Stimulated activated naive CD8-positive, alpha-beta T cell treated with anti-CD3 and anti-CD28 coated beads, Interleukin-15, Interleukin-2, amounts not matched to agents 100 ng/mL and 50 ng/mL, for 24 hours (primary cell): ENCODE data around the gene WDR70.
"Not testable (repeated sequence)": the region's sequence is repeated elsewhere in the genome, so short reads cannot be mapped to it uniquely, and the experiment has no call there.

Source experiments
- H3K27ac Mint-ChIP-seq: one replicate; pipeline ENCODE4 v1.8.0; 2021; ENCODE audit warnings: mild to moderate bottlenecking, mixed read lengths
- H3K27me3 Mint-ChIP-seq: one replicate; pipeline ENCODE4 v1.8.0; 2021; ENCODE audit warnings: mixed read lengths
- H3K36me3 Mint-ChIP-seq: one replicate; pipeline ENCODE4 v1.8.0; 2021; ENCODE audit warnings: low read depth, mixed read lengths
- H3K4me1 Mint-ChIP-seq: one replicate; pipeline ENCODE4 v1.8.0; 2021; ENCODE audit warnings: low read depth, mixed read lengths
- H3K4me3 Mint-ChIP-seq: one replicate; pipeline ENCODE4 v1.8.0; 2021; ENCODE audit warnings: mild to moderate bottlenecking, mixed read lengths
- H3K9me3 Mint-ChIP-seq: one replicate; pipeline ENCODE4 v1.8.0; 2021; ENCODE audit warnings: mixed read lengths

Gene WDR70

DNA sequence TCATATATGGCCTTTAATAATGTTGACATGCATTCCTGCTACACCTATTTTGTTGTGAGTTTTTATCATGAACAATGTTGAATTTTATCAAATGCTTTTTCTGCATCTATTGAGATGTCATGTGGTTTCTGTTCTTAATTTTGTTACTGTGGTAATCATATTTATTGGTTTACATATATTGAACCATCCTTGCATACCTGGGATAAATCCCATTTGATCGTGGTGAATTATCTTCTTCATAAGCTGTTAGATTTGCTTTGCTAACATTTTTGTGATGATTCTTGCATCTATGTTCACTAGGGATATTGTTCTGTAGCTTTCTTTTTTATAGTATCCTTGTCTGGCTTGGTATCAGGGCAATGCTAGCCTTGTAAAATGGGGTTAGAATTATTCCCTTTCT, 222.0 kb downstream of the WDR70 start:
- Mint-ChIP-seq H3K4me3 (no peak overlapping the region), H3K27me3 (no peaks in the 10 kb centered on the region), H3K36me3 (peaks cover 44% of the 10 kb centered on the region), H3K9me3 (peaks cover 18% of the 10 kb centered on the region), H3K4me1 (no peaks in the 10 kb centered on the region), H3K27ac (no peak overlapping the region)

DNA sequence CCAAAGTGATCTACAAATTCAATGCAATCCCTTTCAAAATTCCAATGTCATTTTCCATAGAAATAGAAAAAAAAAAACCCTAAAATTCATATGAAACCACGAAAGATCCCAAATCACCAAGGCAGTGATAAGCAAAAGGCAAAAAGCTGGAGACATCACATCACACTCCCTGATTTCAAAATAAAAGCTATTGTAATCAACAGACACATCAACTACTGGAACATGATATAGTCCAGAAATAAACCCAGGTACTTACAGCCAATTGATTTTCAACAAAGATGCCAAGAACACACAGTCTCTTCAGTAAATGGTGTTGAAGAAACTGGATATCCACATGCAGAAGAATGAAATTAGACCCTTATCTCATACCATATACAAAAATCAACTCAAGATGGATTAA, 224.0 kb downstream of the WDR70 start:
- no peak overlapping the region for H3K4me3 Mint-ChIP-seq
- H3K27ac Mint-ChIP-seq = no peak overlapping the region
- H3K9me3 Mint-ChIP-seq = peaks cover 14% of the 10 kb centered on the region
- H3K4me1 Mint-ChIP-seq = no peaks in the 10 kb centered on the region
- peaks cover 44% of the 10 kb centered on the region for H3K36me3 Mint-ChIP-seq
- no peaks in the 10 kb centered on the region for H3K27me3 Mint-ChIP-seq

DNA sequence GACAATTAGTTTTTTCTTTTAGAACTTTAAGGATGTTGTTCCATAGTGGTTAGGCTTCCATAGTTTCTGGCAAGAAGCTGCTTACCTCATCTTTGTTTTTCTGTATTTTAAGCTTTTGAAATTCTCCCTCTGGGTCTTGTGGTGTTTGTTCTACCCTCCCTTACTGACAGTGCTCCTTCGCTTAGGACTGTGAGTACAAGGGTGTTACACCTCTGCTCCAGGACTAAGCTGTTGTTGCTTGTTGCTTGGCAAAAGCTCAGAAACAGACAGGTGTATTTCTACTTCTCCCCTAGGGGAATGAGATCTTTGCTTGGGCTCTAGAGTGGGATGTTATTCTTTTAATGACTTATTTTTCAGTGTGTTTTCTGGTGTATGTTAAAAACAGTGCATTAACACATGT, 225.2 kb downstream of the WDR70 start:
- no peaks in the 10 kb centered on the region for H3K4me1 Mint-ChIP-seq
- no peaks in the 10 kb centered on the region for H3K27me3 Mint-ChIP-seq
- H3K27ac Mint-ChIP-seq = no peak overlapping the region
- H3K9me3 Mint-ChIP-seq = peaks cover 5% of the 10 kb centered on the region
- H3K36me3 Mint-ChIP-seq = peaks cover 39% of the 10 kb centered on the region
- no peak overlapping the region for H3K4me3 Mint-ChIP-seq

DNA sequence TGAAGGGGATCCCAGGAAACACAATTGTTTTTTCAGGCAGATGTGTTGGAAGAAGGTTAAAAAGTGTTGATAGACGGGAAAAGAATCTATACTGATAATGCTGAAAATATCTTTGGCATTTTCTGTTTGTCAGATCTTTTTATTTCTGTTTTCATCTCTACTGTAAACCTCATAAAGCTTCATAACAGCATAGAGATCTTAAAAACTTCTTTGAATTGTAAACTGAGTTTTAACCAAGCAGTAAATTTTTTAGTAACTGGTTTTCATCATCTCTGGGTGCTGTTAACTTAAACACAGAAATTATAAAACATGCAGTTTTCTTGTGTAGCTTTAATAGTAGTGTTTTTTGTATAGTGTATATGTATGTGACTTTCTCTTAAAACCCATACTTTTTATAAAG, 227.0 kb downstream of the WDR70 start:
- no peak overlapping the region for H3K27ac Mint-ChIP-seq
- H3K9me3 Mint-ChIP-seq = peaks cover 5% of the 10 kb centered on the region
- H3K4me3 Mint-ChIP-seq = no peak overlapping the region
- H3K4me1 Mint-ChIP-seq = no peaks in the 10 kb centered on the region
- no peaks in the 10 kb centered on the region for H3K27me3 Mint-ChIP-seq
- peaks cover 38% of the 10 kb centered on the region for H3K36me3 Mint-ChIP-seq

GRCh38 chr5:37606632-37607248, 227.6 kb downstream of the WDR70 start:
- peaks cover 32% of the 10 kb centered on the region for H3K36me3 Mint-ChIP-seq
- H3K4me1 Mint-ChIP-seq = no peaks in the 10 kb centered on the region

DNA sequence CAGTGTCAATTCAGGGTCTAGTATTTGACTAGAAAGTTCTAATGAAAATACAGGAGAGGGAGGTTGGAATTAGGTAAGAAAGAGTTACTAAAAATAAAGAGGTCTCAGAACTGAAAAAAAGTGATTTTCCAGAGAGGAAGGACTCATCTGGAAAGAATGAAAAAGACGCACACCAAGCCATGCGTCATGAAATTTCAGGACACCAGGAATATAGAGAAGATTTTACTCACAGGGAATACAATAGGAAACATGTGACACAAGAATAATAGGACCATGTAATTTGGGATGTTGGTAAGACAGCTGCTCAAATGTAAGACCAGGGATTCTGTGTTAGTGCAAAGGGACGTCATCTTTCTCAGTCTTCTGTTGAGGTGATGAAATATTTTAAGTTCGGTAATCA, 236.1 kb downstream of the WDR70 start:
- H3K9me3 Mint-ChIP-seq = peaks cover 3% of the 10 kb centered on the region
- peaks cover 36% of the 10 kb centered on the region for H3K36me3 Mint-ChIP-seq
- H3K4me3 Mint-ChIP-seq = no peak overlapping the region
- H3K27me3 Mint-ChIP-seq = no peaks in the 10 kb centered on the region
- no peaks in the 10 kb centered on the region for H3K4me1 Mint-ChIP-seq
- H3K27ac Mint-ChIP-seq = no peak overlapping the region

More at GRCh38 chr5:37606632-37607248, 227.6 kb downstream of the WDR70 start:
- Mint-ChIP-seq H3K9me3 (peaks cover under 1% of the 10 kb centered on the region), H3K27me3 (no peaks in the 10 kb centered on the region), H3K4me3 (no peak overlapping the region), H3K27ac (no peak overlapping the region)

DNA sequence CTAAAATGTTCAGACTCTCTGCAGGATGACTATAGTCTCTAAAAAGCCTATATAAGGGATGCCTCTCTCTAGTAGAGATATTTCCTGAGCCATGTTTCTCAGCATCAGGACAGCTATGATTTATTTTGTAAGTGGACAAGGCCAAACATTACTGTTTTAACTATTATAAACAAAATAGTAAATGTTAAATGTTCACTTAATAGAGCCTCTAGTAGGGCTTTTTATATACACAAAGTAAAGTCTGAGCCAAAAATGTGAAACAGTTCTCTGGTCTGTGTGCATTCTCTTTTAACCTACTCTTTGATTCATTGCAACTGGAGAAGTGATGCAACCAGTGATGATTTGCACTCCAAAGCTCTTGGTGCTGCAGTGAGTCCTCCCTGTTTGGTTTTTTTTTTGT, 240.2 kb downstream of the WDR70 start:
- no peak overlapping the region for H3K4me3 Mint-ChIP-seq
- no peak overlapping the region for H3K27ac Mint-ChIP-seq
- no peaks in the 10 kb centered on the region for H3K27me3 Mint-ChIP-seq
- no peaks in the 10 kb centered on the region for H3K4me1 Mint-ChIP-seq
- H3K9me3 Mint-ChIP-seq = peaks cover 8% of the 10 kb centered on the region
- peaks cover 49% of the 10 kb centered on the region for H3K36me3 Mint-ChIP-seq

DNA sequence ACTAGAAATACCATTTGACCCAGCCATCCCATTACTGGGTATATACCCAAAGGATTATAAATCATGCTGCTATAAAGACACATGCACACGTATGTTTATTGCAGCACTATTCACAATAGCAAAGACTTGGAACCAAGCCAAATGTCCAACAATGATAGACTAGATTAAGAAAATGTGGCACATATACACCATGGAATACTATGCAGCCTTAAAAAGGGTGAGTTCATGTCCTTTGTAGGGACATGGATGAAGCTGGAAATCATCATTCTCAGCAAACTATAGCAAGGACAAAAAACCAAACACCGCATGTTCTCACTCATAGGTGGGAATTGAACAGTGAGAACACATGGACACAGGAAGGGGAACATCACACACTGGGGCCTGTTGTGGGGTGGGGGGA, 243.2 kb downstream of the WDR70 start:
- not testable (repeated sequence) for H3K27ac Mint-ChIP-seq, H3K4me1 Mint-ChIP-seq, H3K27me3 Mint-ChIP-seq, H3K4me3 Mint-ChIP-seq
- Mint-ChIP-seq H3K9me3 (peaks cover 29% of the 10 kb centered on the region), H3K36me3 (peaks cover 57% of the 10 kb centered on the region)

DNA sequence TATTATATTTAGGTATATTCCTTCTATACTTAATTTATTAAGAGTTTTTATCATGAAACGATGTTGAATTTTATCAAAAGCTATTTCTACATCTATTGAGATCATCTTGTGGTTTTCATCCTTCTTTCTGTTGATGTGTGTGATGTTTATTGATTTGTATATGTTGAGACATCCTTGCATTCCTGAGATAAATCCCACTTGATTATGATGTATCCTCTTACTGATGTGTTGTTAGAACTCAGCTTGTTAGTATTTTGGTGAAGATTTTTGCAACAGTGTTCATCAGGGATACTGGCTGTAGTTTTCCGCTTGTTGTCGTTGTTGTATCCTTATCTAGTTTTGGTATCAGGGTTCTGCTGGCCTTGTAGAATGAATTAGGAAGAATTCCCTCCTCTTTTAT, 247.1 kb downstream of the WDR70 start:
- Mint-ChIP-seq H3K4me1 (no peaks in the 10 kb centered on the region), H3K27me3 (no peaks in the 10 kb centered on the region), H3K4me3 (no peak overlapping the region), H3K36me3 (peaks cover 72% of the 10 kb centered on the region), H3K9me3 (peaks cover 44% of the 10 kb centered on the region), H3K27ac (no peak overlapping the region)

GRCh38 chr5:37628876-37629275, 249.8 kb downstream of the WDR70 start:
- no peak overlapping the region for H3K4me3 Mint-ChIP-seq

GRCh38 chr5:37631939-37632338, 252.8 kb downstream of the WDR70 start:
- H3K36me3 Mint-ChIP-seq = peaks cover 49% of the 10 kb centered on the region
- no peaks in the 10 kb centered on the region for H3K27me3 Mint-ChIP-seq
- no peak overlapping the region for H3K27ac Mint-ChIP-seq
- peaks cover 28% of the 10 kb centered on the region for H3K9me3 Mint-ChIP-seq
- H3K4me3 Mint-ChIP-seq = no peak overlapping the region
- H3K4me1 Mint-ChIP-seq = no peaks in the 10 kb centered on the region

More at GRCh38 chr5:37628876-37629275, 249.8 kb downstream of the WDR70 start:
- H3K27ac Mint-ChIP-seq = no peak overlapping the region
- no peaks in the 10 kb centered on the region for H3K27me3 Mint-ChIP-seq
- no peaks in the 10 kb centered on the region for H3K4me1 Mint-ChIP-seq
- peaks cover 62% of the 10 kb centered on the region for H3K36me3 Mint-ChIP-seq
- H3K9me3 Mint-ChIP-seq = peaks cover 44% of the 10 kb centered on the region

DNA sequence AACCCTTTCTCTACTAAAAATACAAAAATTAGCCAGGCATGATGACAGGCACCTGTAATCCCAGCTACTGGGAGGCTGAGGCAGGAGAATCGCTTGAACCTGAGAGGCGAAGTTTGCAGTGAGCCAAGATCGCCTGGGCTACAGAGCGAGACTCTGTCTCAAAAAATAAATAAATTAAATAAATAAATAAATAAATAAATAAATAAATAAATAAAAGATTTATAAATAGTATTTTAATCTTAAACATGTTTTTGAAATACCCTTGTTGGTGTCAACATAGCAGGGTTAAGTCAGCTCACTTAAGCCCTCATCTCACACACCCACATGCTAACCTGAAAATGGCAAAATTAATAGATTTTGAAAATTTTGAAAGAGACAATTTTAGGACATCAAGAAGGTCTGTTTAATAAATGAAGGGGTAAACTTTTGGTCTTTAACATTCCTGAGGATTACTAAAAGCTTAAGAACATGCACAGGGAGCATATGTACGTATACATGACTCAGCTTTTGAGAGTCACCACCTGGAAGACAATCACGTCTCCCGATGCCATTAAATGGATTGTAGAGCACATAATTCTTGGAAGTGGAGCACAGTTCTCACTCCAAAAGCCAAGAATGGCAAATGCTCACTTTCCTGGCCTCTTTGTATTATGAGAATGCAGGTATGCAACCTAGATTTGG, 258.2 kb downstream of the WDR70 start:
- peaks cover 3% of the 10 kb centered on the region for H3K9me3 Mint-ChIP-seq
- peaks cover 21% of the 10 kb centered on the region for H3K36me3 Mint-ChIP-seq
- H3K4me1 Mint-ChIP-seq = no peaks in the 10 kb centered on the region
- no peaks in the 10 kb centered on the region for H3K27me3 Mint-ChIP-seq
- no peak overlapping the region for H3K27ac Mint-ChIP-seq
- no peak overlapping the region for H3K4me3 Mint-ChIP-seq

DNA sequence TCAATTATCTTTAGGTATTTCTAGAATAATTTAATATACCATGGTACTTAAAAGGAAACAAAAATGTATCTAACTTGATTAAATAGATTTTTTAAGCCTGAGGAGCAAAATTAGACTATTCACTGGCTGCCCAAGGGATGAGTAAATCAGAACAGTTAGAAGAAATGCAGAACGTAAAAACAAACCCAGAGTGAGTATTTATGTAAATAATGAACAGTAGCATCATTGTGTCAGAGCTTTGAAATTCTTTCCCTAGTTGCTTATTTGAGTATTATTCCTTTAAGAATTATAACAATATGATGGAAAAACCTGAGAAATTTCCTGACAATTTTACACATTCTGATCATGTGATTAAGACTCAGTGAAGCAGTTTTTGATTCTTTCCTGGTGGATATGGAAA, 259.8 kb downstream of the WDR70 start:
- Mint-ChIP-seq H3K27ac (no peak overlapping the region), H3K9me3 (peaks cover 7% of the 10 kb centered on the region), H3K36me3 (peaks cover 33% of the 10 kb centered on the region), H3K4me3 (no peak overlapping the region), H3K27me3 (no peaks in the 10 kb centered on the region), H3K4me1 (no peaks in the 10 kb centered on the region)

DNA sequence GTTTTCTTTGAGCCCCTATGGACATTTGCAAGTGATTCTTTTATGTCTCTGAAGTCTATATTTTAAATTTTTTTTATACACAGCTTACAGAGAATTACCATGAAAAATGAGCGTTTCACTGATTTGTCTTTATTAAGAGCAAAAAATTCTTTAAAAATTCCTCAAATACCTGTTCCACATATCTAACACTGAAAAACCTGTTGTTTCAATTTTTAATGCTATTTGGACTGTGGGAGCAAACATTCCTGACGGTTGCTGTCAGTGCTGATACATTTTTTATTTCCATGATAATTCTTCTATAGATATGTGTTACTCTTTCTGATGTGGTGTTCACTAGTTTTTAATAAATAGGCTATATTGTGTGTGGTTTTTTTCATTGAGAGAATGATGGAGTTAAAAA, 261.0 kb downstream of the WDR70 start:
- Mint-ChIP-seq H3K27me3 (no peaks in the 10 kb centered on the region), H3K27ac (no peak overlapping the region), H3K4me1 (no peaks in the 10 kb centered on the region), H3K36me3 (peaks cover 45% of the 10 kb centered on the region), H3K9me3 (peaks cover 18% of the 10 kb centered on the region), H3K4me3 (no peak overlapping the region)

DNA sequence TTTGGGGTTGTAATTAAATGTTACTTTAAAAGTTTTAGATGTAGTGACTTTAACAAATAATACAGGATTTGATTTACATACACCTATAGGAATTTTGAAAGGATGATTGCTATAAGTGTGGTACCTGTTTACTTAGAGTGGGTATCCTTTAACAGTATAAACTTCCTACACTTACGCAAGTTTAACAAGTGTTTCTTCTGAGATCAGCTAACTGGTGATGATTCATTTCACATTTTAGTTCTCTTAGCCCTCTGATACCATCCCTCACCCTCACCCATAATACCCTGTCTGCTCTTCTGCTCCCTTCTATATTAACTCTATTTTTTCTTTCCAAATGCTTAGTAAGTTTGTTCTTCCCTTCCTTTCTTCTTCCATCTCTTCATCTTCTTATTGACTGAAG, 262.8 kb downstream of the WDR70 start:
- Mint-ChIP-seq H3K27ac (no peak overlapping the region), H3K9me3 (peaks cover 26% of the 10 kb centered on the region), H3K4me3 (no peak overlapping the region), H3K4me1 (no peaks in the 10 kb centered on the region), H3K27me3 (no peaks in the 10 kb centered on the region), H3K36me3 (peaks cover 51% of the 10 kb centered on the region)

DNA sequence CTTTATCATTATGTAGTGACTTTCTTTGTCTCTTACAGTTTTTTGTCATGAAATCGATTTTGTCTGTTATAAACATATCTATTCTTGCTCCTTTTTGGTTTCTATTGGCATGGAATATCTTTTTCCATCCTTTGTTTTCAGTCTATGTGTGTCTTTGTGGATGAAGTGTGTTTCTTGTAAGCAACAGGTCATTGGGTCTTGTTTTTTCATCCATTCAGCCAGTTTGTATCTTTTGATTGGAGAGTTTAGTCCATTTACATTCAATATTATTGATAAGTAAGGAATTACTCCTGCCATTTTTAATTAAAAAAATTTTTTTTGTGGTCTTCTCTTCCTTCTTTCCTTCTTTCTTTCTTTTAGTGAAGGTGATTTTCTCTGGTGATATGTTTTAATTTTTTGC, 266.6 kb downstream of the WDR70 start:
- Mint-ChIP-seq H3K4me1 (no peaks in the 10 kb centered on the region), H3K27me3 (no peaks in the 10 kb centered on the region), H3K4me3 (no peak overlapping the region), H3K36me3 (peaks cover 68% of the 10 kb centered on the region), H3K9me3 (peaks cover 38% of the 10 kb centered on the region), H3K27ac (no peak overlapping the region)
